K562 (cell line): ENCODE results near the gene JRKL. TPM values are rescaled to one million over a fixed set of nuclear protein-coding genes. Genes with fewer than 3 reads are reported as not detected.

ENCODE experiments used
- ARNT ChIP-seq, 2 experiments: fragments of 450-650 bp; IDR thresholded peaks; 2 replicates each; pipeline ENCODE4 v1.6.1; 2016; ENCODE audit warnings: mild to moderate bottlenecking in 1 of 2
- CCNT2 ChIP-seq: IDR thresholded peaks from 2 replicates; pipeline ENCODE4 v1.6.1; 2011; ENCODE audit warnings: borderline replicate concordance, low read depth, mild to moderate bottlenecking, moderate library complexity, mixed read lengths, low read length; ENCODE audit not compliant: insufficient read length; ENCODE audit errors: extremely low read depth
- FOXM1 ChIP-seq, 2 experiments: fragments of 450-650 bp in 1 of 2; sonication (generic) in 1 of 2; formaldehyde crosslinking in 1 of 2; IDR thresholded peaks; 2 replicates each; pipeline versions ENCODE4 v1.6.1 to v1.9.0; 2017 to 2022; ENCODE audit warnings: low read depth in 2 of 2, mild to moderate bottlenecking in 2 of 2, missing genetic modification reagents in 1 of 2, moderate library complexity in 1 of 2
- NEUROD1 ChIP-seq: fragments of 150-350 bp; IDR thresholded peaks from 2 replicates; pipeline ENCODE4 v1.6.1; 2014; ENCODE audit warnings: borderline replicate concordance, low read length, low read depth; ENCODE audit not compliant: partially characterized antibody
- RBM34 ChIP-seq: fragments of 200-400 bp; formaldehyde crosslinking; IDR thresholded peaks from 2 replicates; pipeline ENCODE4 v1.6.1; 2018; ENCODE audit warnings: low read length, borderline replicate concordance; ENCODE audit not compliant: insufficient read depth
- SMAD3 ChIP-seq: fragments of 450-650 bp; formaldehyde crosslinking; conservative IDR thresholded peaks from 2 replicates; pipeline ENCODE4 v1.4.0; 2020; ENCODE audit warnings: mild to moderate bottlenecking
- TEAD1 ChIP-seq, 2 experiments: fragments of 450-650 bp in 1 of 2; sonication (generic) in 1 of 2; formaldehyde crosslinking; IDR thresholded peaks; 2 replicates each; pipeline versions ENCODE4 v1.4.0 to v1.8.0; 2020 to 2022; ENCODE audit warnings: mild to moderate bottlenecking in 2 of 2, missing genetic modification reagents in 1 of 2
- ZKSCAN3 ChIP-seq: fragments of 250-450 bp; sonication (Bioruptor Pico); IDR thresholded peaks from 2 replicates; pipeline ENCODE4 v1.4.0; 2020
- ZNF699 ChIP-seq: fragments of 250-450 bp; sonication (Bioruptor Pico); IDR thresholded peaks from 2 replicates; pipeline ENCODE4 v1.8.0; 2021; ENCODE audit warnings: mild to moderate bottlenecking, moderate library complexity; ENCODE audit not compliant: insufficient replicate concordance
- polyA plus RNA-seq, 8 experiments: library from polyadenylated mRNA; depleted of rRNA in 4 of 8; stranded (reverse) in 5 of 8; unstranded in 3 of 8; fragments of >200 nt; fragmentation: Nextera tagmentation in 2 of 8; fragmentation: Illumina TruSeq in 1 of 8; extraction: Ambion mirVana in 2 of 8; extraction: Trizol in 1 of 8; gene quantifications; 2 replicates each; pipeline versions ENCODE4 v1.2.1 to v1.2.3, GENCODE V29; 2011 to 2014; ENCODE audit warnings: inconsistent platforms in 1 of 8, missing spikeins in 1 of 8
- total RNA-seq, 7 experiments: library from RNA; depleted of rRNA in 6 of 7; stranded (reverse); fragments of >200 nt in 6 of 7; fragmentation: Illumina TruSeq in 2 of 7; extraction: Trizol in 2 of 7; gene quantifications; 2 replicates each; pipeline versions ENCODE4 v1.2.1 to v1.2.3, GENCODE V29; 2011 to 2021; ENCODE audit warnings: low replicate concordance in 1 of 7
- TF ChIP-seq, protein P1 (sequence below): fragments of 250-450 bp; sonication (Bioruptor Pico); IDR thresholded peaks from 2 replicates; pipeline ENCODE4 v1.4.0; 2020
- TF ChIP-seq, protein P2 (sequence below): fragments of 250-450 bp; sonication (Bioruptor Pico); IDR thresholded peaks from 2 replicates; pipeline ENCODE4 v1.5.0; 2021; ENCODE audit warnings: mild to moderate bottlenecking, moderate library complexity
- TF ChIP-seq, protein P3 (sequence below): fragments of 450-650 bp; formaldehyde crosslinking; IDR thresholded peaks from 2 replicates; pipeline ENCODE4 v1.4.0; 2020; ENCODE audit warnings: mild to moderate bottlenecking, moderate library complexity
- TF ChIP-seq, protein P4 (sequence below): sonication (generic); formaldehyde crosslinking; IDR thresholded peaks from 2 replicates; pipeline ENCODE4 v1.8.1; 2022; ENCODE audit warnings: missing genetic modification reagents

The JRKL gene
- total and polyA plus RNA-seq, 9 of the 15 experiments (the other 6 are each of a cell fraction or from before 2014, with no cell fraction given), result 4.5 to 14.8 (median 8.5) TPM

DNA sequence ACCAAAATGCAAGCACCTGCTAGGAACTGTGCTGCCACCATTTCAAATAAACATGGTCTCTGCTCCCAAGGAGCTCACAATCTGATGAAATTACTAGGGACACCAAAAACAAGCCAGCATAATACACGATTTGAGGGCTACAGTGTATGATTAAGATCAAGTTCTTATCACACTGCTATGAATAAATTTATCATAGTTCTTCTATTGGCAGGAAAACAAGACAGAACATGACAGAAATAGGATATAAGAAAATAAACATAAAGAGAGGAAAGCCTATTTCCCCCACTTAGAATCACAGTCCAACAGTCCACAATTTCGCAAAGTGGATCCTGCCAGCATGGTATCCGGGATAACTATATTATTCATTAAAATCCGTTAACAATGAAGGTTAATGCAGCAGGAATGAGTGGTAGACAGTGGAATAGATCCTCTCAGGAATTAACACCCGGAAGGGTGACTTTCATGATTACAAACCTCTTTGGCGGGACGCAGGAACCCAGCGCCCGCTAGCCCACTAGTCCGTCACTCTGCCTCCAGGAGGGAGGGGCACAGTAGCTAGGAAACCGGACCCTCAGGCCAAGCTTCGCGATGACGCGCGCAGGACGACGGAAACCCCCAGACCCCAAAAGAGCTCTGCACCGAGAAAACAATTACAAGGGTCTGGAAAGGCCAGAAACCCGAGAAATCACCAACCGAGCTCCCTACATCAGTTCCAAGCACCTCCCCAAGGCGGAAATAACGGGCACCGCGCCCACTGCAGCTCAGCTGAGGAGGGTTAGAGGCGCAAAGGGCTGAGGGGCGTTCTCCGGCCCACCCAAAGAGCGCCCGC is 708 bp upstream of the JRKL start (continued):
- TF ChIP-seq, protein P1, sequence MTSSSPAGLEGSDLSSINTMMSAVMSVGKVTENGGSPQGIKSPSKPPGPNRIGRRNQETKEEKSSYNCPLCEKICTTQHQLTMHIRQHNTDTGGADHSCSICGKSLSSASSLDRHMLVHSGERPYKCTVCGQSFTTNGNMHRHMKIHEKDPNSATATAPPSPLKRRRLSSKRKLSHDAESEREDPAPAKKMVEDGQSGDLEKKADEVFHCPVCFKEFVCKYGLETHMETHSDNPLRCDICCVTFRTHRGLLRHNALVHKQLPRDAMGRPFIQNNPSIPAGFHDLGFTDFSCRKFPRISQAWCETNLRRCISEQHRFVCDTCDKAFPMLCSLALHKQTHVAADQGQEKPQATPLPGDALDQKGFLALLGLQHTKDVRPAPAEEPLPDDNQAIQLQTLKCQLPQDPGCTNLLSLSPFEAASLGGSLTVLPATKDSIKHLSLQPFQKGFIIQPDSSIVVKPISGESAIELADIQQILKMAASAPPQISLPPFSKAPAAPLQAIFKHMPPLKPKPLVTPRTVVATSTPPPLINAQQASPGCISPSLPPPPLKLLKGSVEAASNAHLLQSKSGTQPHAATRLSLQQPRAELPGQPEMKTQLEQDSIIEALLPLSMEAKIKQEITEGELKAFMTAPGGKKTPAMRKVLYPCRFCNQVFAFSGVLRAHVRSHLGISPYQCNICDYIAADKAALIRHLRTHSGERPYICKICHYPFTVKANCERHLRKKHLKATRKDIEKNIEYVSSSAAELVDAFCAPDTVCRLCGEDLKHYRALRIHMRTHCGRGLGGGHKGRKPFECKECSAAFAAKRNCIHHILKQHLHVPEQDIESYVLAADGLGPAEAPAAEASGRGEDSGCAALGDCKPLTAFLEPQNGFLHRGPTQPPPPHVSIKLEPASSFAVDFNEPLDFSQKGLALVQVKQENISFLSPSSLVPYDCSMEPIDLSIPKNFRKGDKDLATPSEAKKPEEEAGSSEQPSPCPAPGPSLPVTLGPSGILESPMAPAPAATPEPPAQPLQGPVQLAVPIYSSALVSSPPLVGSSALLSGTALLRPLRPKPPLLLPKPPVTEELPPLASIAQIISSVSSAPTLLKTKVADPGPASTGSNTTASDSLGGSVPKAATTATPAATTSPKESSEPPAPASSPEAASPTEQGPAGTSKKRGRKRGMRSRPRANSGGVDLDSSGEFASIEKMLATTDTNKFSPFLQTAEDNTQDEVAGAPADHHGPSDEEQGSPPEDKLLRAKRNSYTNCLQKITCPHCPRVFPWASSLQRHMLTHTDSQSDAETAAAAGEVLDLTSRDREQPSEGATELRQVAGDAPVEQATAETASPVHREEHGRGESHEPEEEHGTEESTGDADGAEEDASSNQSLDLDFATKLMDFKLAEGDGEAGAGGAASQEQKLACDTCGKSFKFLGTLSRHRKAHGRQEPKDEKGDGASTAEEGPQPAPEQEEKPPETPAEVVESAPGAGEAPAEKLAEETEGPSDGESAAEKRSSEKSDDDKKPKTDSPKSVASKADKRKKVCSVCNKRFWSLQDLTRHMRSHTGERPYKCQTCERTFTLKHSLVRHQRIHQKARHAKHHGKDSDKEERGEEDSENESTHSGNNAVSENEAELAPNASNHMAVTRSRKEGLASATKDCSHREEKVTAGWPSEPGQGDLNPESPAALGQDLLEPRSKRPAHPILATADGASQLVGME, result no peak
- TF ChIP-seq ZKSCAN3 (CRISPR knock-in tag) (no peak), RBM34 (no peak), FOXM1 (IDR thresholded peaks at IDR 0.05; ENCODE audit: low read depth) (no peak), FOXM1 (CRISPR knock-in tag; IDR thresholded peaks at IDR 0.05; ENCODE audit: low read depth) (no peak), ZNF699 (CRISPR knock-in tag) (no peak), CCNT2 (no peak), NEUROD1 (no peak), TEAD1 (CRISPR knock-in tag; IDR thresholded peaks at IDR 0.05) (0 out of 4 replicates have a peak, but pooled peaks of 1 of the 2 experiments have one; percentile 19), ARNT (IDR thresholded peaks at IDR 0.05) (no peak), SMAD3 (CRISPR knock-in tag) (no peak)
- TF ChIP-seq, protein P2, sequence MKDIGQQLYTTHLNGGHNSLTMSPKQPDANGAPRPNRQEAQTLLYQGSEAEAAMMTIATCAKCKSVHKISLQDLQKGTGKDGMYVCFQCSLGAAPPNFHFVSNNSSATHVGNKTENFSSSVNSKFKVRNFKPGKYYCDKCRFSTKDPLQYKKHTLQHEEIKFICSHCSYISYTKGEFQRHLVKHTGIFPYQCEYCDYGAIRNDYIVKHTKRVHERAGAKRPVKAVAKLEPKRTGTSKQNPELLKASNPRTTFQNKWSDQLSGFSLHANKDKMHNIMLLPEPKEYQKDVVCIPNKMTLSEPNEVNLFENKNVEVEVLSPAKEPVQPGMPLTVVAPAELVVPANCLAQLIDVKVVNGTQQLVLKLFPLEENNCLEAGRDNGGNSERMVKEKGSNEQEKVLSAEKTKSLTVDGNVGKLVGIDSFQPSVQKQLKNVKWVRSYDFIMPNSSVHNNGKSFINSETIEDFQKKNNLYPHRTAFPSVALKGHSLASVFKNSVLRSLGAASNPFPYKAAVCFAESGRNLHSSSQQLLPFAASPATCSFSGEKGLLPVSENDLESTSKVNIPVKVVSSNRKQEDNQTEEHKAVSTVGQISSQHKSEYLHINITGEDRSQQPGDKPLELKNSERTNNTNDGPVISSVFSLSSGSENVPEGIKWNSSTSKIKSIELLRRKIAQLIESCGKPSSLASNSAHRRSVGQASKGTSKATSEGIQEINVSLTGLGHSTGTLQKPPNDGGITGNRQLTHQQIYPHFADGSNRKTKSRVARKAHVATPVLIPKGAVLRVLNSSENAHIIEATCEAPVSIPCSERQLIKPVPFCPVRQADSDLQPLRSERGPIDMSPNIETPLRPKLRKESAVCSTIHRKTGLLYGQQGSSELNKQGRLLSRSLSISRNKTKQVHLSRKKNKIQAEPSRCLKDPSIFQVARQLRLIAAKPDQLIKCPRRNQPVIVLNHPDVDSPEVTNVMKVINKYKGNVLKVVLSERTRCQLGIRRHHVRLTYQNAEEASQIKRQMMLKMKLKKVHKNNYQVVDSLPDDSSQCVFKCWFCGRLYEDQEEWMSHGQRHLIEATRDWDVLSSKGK (CRISPR knock-in tag), result no peak
- TF ChIP-seq, protein P3, sequence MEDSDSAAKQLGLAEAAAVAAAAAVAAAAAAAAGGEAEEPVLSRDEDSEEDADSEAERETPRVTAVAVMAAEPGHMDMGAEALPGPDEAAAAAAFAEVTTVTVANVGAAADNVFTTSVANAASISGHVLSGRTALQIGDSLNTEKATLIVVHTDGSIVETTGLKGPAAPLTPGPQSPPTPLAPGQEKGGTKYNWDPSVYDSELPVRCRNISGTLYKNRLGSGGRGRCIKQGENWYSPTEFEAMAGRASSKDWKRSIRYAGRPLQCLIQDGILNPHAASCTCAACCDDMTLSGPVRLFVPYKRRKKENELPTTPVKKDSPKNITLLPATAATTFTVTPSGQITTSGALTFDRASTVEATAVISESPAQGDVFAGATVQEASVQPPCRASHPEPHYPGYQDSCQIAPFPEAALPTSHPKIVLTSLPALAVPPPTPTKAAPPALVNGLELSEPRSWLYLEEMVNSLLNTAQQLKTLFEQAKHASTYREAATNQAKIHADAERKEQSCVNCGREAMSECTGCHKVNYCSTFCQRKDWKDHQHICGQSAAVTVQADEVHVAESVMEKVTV (CRISPR knock-in tag), result no peak
- TF ChIP-seq, protein P4, sequence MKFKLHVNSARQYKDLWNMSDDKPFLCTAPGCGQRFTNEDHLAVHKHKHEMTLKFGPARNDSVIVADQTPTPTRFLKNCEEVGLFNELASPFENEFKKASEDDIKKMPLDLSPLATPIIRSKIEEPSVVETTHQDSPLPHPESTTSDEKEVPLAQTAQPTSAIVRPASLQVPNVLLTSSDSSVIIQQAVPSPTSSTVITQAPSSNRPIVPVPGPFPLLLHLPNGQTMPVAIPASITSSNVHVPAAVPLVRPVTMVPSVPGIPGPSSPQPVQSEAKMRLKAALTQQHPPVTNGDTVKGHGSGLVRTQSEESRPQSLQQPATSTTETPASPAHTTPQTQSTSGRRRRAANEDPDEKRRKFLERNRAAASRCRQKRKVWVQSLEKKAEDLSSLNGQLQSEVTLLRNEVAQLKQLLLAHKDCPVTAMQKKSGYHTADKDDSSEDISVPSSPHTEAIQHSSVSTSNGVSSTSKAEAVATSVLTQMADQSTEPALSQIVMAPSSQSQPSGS (CRISPR knock-in tag), result no peak
